Left lung (tissue), 10 donors: Measurements from ENCODE around the gene IRAK4. TPM values are rescaled to one million over a fixed set of nuclear protein-coding genes. Genes with fewer than 3 reads are reported as not detected.

Experiments used
- ATAC-seq: fragments of 200-7000 bp; cut with Tn5 transposase; one replicate; pipeline ENCODE4 v1.9.1; 2020; ENCODE audit warnings: moderate library complexity
- DNase-seq, 4 donors: peaks; one replicate each; pipeline ENCODE4 v3.0.0-alpha.2; 2013 to 2020
- H3K27ac ChIP-seq, 2 donors: fragments of 200-600 bp; sonication (generic) in 1 of 2; one replicate each; pipeline versions ENCODE4 v1.5.0 to v1.8.0; 2020 to 2021
- H3K27me3 ChIP-seq, 2 donors: fragments of 200-600 bp; sonication (generic) in 1 of 2; one replicate each; pipeline versions ENCODE4 v1.5.0 to v1.8.0; 2020 to 2021
- H3K36me3 ChIP-seq, 2 donors: fragments of 200-600 bp; sonication (generic) in 1 of 2; one replicate each; pipeline versions ENCODE4 v1.5.0 to v1.8.0; 2020 to 2021
- H3K4me1 ChIP-seq, 2 donors: fragments of 200-600 bp; one replicate each; pipeline ENCODE4 v1.8.0; 2021
- H3K4me3 ChIP-seq, 2 donors: fragments of 200-600 bp; sonication (generic) in 1 of 2; one replicate each; pipeline versions ENCODE4 v1.5.0 to v1.8.0; 2020 to 2021; ENCODE audit warnings: mild to moderate bottlenecking in 1 of 2
- H3K9me3 ChIP-seq, 2 donors: fragments of 200-600 bp; sonication (generic) in 1 of 2; one replicate each; pipeline versions ENCODE4 v1.5.0 to v1.8.0; 2020 to 2021
- intact Hi-C, 2 donors: fragments of 100-400 bp; cut with DNase I; formaldehyde crosslinking; loops; one replicate each; pipeline versions ENCODE4 v1.11.2 to v1.14.2; 2022
- polyA plus RNA-seq, 6 donors: library from polyadenylated mRNA; unstranded; fragments of 120-200 nt; gene quantifications; one replicate each; pipeline ENCODE4 v1.2.1, GENCODE V29; 2013; ENCODE audit not compliant: insufficient read length in 6 of 6
- total RNA-seq, 2 donors: library from RNA; stranded (reverse); fragmentation: NEBNext Ultra II Directional; extraction: Animal tissue kit (Norgen Biotek cat#: 25700); gene quantifications; one replicate each; pipeline ENCODE4 v1.2.1, GENCODE V29; 2021
- TF ChIP-seq, protein P1 (sequence below), 2 donors: fragments of 200-600 bp; sonication (generic) in 1 of 2; IDR thresholded peaks; one replicate each; pipeline versions ENCODE4 v1.5.0 to v1.8.0; 2021; ENCODE audit warnings: antibody characterized with exemption in 2 of 2
- donor health status: DM: no; HTN: yes; CAD: no.
- donor health status: DM: no; HTN: no; CAD: no.

IRAK4 gene
- total and polyA plus RNA-seq, 8 donors, result 14.3 to 28.4 (median 18.6) TPM

DNA sequence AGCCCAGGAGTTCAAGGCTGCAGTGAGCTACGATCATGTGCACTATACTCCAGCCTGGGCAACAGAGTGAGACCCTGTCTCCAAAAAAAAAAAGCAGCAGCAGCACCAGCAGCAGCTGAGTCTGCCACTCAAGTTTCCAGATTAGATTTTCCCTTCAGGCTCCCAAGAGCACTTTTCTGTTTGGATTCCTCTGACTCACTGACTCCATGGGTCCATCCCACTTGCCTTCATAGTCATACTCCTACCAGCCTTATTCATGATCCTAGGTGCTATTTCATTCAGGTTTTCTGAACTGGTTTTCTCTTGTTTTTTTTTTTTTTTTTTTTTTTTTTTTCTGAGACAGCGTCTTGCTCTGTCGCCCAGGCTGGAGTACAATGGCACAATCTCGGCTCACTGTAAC is 54.2 kb downstream of the IRAK4 start:
- Histone ChIP-seq H3K4me1 (peaks cover 0 to 2% of the 10 kb centered on the region in 2 donors), H3K27me3 (peaks cover 0 to 23% of the 10 kb centered on the region in 2 donors), H3K4me3 (no peak overlapping the region), H3K27ac (no peak overlapping the region), H3K9me3 (no peaks in the 10 kb centered on the region), H3K36me3 (no peaks in the 10 kb centered on the region)
- DNase-seq, result no peak
- TF ChIP-seq, protein P1, sequence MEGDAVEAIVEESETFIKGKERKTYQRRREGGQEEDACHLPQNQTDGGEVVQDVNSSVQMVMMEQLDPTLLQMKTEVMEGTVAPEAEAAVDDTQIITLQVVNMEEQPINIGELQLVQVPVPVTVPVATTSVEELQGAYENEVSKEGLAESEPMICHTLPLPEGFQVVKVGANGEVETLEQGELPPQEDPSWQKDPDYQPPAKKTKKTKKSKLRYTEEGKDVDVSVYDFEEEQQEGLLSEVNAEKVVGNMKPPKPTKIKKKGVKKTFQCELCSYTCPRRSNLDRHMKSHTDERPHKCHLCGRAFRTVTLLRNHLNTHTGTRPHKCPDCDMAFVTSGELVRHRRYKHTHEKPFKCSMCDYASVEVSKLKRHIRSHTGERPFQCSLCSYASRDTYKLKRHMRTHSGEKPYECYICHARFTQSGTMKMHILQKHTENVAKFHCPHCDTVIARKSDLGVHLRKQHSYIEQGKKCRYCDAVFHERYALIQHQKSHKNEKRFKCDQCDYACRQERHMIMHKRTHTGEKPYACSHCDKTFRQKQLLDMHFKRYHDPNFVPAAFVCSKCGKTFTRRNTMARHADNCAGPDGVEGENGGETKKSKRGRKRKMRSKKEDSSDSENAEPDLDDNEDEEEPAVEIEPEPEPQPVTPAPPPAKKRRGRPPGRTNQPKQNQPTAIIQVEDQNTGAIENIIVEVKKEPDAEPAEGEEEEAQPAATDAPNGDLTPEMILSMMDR (IDR thresholded peaks at IDR 0.05), result no peak
- intact Hi-C loops, result no loop called here
- ATAC-seq, result no peak

DNA sequence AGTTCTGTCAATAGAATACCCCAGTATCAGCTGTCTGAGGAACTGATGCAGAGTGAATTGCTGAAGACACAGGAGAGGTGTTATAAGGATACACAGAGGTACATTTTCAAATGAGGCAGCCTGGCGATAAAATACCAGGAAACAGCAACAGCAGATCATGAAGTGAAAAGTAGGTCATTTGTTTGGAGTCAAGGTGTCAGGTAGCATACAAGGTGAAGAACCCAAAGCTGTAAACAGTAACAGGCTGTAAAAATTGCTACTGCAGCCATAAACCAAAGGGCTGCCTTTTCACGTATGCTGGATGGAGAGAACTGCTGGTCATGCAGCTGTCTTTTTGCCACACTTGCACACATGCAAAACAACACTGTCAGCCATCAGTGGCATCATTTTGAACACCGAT is 56.7 kb downstream of the IRAK4 start:
- intact Hi-C loops, result no loop called here
- Histone ChIP-seq H3K4me1 (no peaks in the 10 kb centered on the region), H3K9me3 (no peaks in the 10 kb centered on the region), H3K27me3 (peaks cover 0 to 23% of the 10 kb centered on the region in 2 donors), H3K36me3 (no peaks in the 10 kb centered on the region), H3K27ac (no peak overlapping the region), H3K4me3 (no peak overlapping the region)
- ATAC-seq, result no peak
- TF ChIP-seq, protein P1 (IDR thresholded peaks at IDR 0.05), result no peak
- DNase-seq, result no peak

DNA sequence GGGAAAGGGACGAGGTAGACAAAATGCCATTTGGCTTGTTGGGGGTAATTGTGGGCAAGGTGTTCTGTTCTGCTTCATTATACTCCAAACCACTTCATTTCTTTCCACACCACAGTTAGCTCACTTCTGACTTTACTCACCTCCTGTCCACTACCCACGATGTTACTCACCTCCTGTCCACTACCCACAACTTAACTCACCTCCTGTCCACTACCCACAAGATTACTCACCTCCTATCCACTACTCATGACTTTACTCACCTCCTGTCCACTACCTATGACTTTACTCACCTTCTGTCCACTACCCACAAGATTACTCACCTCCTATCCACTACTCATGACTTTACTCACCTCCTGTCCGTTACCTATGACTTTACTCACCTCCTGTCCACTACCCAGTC is 57.4 kb downstream of the IRAK4 start:
- no peak for ATAC-seq
- Histone ChIP-seq H3K4me1 (no peaks in the 10 kb centered on the region), H3K27ac (no peak overlapping the region), H3K4me3 (no peak overlapping the region), H3K9me3 (no peaks in the 10 kb centered on the region), H3K36me3 (no peaks in the 10 kb centered on the region), H3K27me3 (peaks cover 0 to 19% of the 10 kb centered on the region in 2 donors)
- DNase-seq, result no peak
- TF ChIP-seq, protein P1 (IDR thresholded peaks at IDR 0.05), result no peak
- intact Hi-C loops, result no loop called here

DNA sequence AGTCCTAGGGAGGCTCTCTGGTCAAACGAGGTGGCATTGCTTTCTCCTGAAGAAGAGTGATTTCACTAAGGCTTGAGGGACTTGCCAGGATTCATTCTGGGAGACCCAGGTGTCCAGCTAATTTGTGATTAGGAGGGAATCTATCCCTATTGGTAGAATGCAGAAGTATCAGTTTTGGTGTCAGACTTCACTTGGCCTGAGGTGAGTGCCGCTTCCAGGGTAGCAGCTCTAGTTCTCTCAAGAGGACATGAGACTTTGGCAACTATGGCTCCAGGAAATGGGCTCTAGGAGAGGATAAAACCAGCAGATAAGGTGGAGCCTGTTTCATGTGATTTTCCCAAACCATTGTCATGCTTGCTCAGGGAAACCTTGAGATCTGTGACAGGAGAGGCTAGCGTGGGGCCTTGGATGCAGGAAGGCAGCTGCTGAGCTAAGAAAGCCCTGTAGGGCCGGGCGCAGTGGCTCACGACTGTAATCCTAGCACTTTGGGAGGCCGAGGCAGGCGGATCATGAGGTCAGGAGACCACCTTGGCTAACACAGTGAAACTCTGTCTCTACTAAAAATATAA is 65.5 kb downstream of the IRAK4 start:
- Histone ChIP-seq H3K4me3 (no peak overlapping the region), H3K4me1 (no peaks in the 10 kb centered on the region), H3K27ac (no peak overlapping the region), H3K36me3 (no peaks in the 10 kb centered on the region), H3K27me3 (peaks cover 0 to 8% of the 10 kb centered on the region in 2 donors), H3K9me3 (no peaks in the 10 kb centered on the region)
- TF ChIP-seq, protein P1 (IDR thresholded peaks at IDR 0.05), result no peak
- no peak for ATAC-seq
- no peak for DNase-seq
- intact Hi-C loops, result no loop called here

DNA sequence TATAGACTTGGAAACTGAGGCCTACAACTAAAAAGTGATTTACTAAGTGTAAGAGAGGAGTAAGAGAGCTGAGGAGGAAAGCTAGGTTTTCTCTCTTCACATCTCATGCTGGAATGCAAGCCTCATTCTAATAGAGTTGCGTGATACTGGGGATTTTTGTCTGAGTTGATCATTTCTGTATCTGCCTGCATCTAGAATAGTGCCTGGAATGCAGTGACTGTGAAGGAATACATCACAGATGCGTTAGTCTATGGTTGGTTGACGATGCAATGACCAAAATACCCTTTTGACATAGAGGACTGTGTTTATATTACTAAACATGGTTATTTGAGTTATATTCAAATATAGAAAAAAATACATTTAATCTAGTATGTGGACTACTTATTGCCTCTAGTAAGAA is 67.9 kb downstream of the IRAK4 start:
- no peak for DNase-seq
- intact Hi-C loops, result no loop called here
- TF ChIP-seq, protein P1 (IDR thresholded peaks at IDR 0.05), result no peak

More for the DNA sequence above, 67.9 kb downstream of the IRAK4 start:
- Histone ChIP-seq H3K27me3 (peaks cover 0 to 15% of the 10 kb centered on the region in 2 donors), H3K4me1 (no peaks in the 10 kb centered on the region), H3K4me3 (no peak overlapping the region), H3K9me3 (no peaks in the 10 kb centered on the region), H3K27ac (no peak overlapping the region), H3K36me3 (no peaks in the 10 kb centered on the region)
- ATAC-seq, result no peak
